ENCODE data around the gene NFE2.

Gene NFE2

DNA sequence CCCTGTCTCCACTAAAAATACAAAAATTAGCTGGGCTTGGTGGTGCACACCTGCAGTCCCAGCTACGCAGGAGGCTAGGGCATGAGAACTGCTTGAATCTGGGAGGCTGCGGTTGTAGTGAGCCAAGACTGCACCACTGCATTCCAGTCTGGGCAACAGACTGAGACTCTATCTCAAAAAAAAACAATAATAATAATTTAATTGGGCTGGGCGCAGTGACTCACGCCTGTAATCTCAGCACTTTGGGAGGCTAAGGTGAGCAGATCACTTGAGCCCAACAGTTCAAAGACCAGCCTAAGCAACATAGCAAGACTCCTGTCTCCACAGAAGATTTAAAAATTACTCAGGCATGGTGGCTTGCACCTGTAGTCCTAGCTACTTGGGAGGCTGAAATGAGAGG is 47.6 kb downstream of the NFE2 start:
- TF ChIP-seq, protein P1, sequence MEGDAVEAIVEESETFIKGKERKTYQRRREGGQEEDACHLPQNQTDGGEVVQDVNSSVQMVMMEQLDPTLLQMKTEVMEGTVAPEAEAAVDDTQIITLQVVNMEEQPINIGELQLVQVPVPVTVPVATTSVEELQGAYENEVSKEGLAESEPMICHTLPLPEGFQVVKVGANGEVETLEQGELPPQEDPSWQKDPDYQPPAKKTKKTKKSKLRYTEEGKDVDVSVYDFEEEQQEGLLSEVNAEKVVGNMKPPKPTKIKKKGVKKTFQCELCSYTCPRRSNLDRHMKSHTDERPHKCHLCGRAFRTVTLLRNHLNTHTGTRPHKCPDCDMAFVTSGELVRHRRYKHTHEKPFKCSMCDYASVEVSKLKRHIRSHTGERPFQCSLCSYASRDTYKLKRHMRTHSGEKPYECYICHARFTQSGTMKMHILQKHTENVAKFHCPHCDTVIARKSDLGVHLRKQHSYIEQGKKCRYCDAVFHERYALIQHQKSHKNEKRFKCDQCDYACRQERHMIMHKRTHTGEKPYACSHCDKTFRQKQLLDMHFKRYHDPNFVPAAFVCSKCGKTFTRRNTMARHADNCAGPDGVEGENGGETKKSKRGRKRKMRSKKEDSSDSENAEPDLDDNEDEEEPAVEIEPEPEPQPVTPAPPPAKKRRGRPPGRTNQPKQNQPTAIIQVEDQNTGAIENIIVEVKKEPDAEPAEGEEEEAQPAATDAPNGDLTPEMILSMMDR (conservative IDR thresholded peaks at IDR 0.05): no peak
- no peak for TF ChIP-seq ZFX (IDR thresholded peaks at IDR 0.05)
- H3K27ac ChIP-seq: no peak overlapping the region

DNA sequence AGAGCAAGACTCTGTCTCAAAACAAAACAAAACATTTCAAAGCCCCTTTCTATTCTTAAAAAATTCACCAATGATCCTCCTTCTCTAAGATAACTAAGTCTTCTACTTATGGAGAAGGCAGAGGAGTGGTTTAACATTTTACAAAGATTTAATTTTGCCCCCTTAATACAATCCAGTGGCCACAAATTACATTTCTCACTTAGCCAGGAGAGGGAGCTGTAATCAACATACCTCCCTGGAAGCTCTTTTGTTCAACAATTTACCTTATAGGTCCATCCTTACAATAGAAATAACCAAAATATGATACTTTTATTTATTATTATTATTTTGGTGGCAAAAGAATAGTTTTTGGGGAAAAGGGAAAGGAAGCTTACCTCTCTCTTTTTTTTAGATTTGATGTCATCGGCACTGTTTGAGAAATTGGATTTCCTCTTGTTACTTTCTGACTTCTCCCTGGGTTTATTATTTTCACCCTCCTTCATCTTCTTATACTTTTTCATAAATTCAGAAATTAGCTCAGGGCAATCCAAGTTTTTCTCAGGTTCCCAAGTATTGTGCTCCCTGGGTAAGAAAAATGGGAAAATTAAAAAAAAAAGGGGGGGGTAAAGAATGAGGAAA is 49.0 kb downstream of the NFE2 start:
- TF ChIP-seq ZFX (IDR thresholded peaks at IDR 0.05): no peak
- TF ChIP-seq, protein P1 (conservative IDR thresholded peaks at IDR 0.05): peak; percentile 82
- no peak overlapping the region for H3K27ac ChIP-seq

GRCh38 chr12:54249489-54249888 is 51.3 kb downstream of the NFE2 start:
- no peak overlapping the region for H3K27ac ChIP-seq
- TF ChIP-seq, protein P1 (conservative IDR thresholded peaks at IDR 0.05): no peak
- no peak for TF ChIP-seq ZFX (IDR thresholded peaks at IDR 0.05)

GRCh38 chr12:54246011-54246641 is 54.7 kb downstream of the NFE2 start:
- no peak overlapping the region for H3K27ac ChIP-seq
- TF ChIP-seq ZFX (IDR thresholded peaks at IDR 0.05): no peak
- TF ChIP-seq, protein P1 (conservative IDR thresholded peaks at IDR 0.05): no peak

Data from C4-2B (cell line).